IPS-18a (cell line): ENCODE measurements around the gene INSRR.

Experiments
- H3K27ac ChIP-seq: one replicate; pipeline ENCODE4 v1.5.1; 2013; ENCODE audit warnings: low read length
- H3K27me3 ChIP-seq: one replicate; pipeline ENCODE4 v1.6.1; 2013; ENCODE audit warnings: mild to moderate bottlenecking, low read length; ENCODE audit not compliant: control insufficient read depth, insufficient read depth
- H3K36me3 ChIP-seq: one replicate; pipeline ENCODE4 v1.6.1; 2013; ENCODE audit warnings: low read depth, low read length; ENCODE audit not compliant: control insufficient read depth
- H3K4me1 ChIP-seq: one replicate; pipeline ENCODE4 v1.6.1; 2013; ENCODE audit warnings: low read depth, low read length; ENCODE audit not compliant: control insufficient read depth
- H3K4me3 ChIP-seq: one replicate; pipeline ENCODE4 v1.5.1; 2013; ENCODE audit warnings: low read length
- H3K9ac ChIP-seq: one replicate; pipeline ENCODE4 v1.6.1; 2013; ENCODE audit warnings: mild to moderate bottlenecking, low read length, moderate library complexity
- H3K9me3 ChIP-seq: one replicate; pipeline ENCODE4 v1.6.1; 2013; ENCODE audit warnings: low read depth, low read length; ENCODE audit not compliant: control insufficient read depth

INSRR gene

GRCh38 chr1:156836041-156836654 lies 22.8 kb downstream of the INSRR start:
- Histone ChIP-seq H3K4me1 (no peaks in the 10 kb centered on the region), H3K9ac (no peak overlapping the region), H3K27ac (no peak overlapping the region), H3K9me3 (no peaks in the 10 kb centered on the region), H3K27me3 (peaks cover 4% of the 10 kb centered on the region), H3K36me3 (no peaks in the 10 kb centered on the region), H3K4me3 (no peak overlapping the region)

DNA sequence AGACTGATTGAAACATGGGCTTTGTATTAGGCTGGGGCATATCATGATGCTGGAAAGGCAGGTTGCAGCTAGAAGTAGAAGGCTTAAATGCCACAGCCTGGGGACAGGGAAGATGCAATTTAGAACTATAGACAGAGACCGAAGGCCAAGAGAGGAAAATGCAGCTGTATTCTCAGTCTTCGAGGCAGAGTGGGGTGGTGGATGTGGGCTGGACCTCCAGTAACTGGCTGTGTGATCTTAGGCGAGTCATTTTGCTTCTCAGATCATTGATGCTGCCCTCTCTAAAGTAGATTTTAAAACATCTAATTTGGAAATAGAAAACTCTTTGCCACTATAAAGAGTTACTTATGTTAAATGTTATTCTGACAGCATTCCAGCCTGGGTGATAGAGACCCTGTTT lies 24.6 kb downstream of the INSRR start:
- H3K27me3 ChIP-seq: peaks cover 4% of the 10 kb centered on the region
- no peak overlapping the region for H3K4me3 ChIP-seq
- no peaks in the 10 kb centered on the region for H3K4me1 ChIP-seq
- H3K9ac ChIP-seq: no peak overlapping the region
- no peak overlapping the region for H3K27ac ChIP-seq
- H3K9me3 ChIP-seq: no peaks in the 10 kb centered on the region
- H3K36me3 ChIP-seq: no peaks in the 10 kb centered on the region

DNA sequence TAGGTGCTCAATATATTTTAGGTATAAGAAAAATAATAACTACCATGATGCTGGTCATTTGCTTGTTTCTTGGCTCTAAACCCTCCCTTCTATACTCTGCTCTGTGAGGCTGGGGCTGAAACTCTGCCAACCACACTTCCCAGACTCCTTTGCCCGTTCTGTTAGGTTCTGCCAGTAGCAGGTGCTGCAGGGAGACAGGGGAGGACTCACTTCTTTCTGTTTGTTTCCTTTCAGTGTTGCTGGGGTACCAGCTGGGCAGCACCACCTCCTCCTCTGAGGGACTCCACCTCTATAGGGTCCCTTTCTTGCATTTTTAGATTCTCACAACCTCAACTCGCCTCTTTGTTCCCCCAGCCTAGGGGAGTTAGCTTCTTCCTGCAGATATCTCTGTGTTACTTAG lies 25.3 kb downstream of the INSRR start:
- Histone ChIP-seq H3K4me1 (no peaks in the 10 kb centered on the region), H3K36me3 (no peaks in the 10 kb centered on the region), H3K9me3 (no peaks in the 10 kb centered on the region), H3K27ac (no peak overlapping the region), H3K4me3 (no peak overlapping the region), H3K27me3 (peaks cover 4% of the 10 kb centered on the region), H3K9ac (no peak overlapping the region)

DNA sequence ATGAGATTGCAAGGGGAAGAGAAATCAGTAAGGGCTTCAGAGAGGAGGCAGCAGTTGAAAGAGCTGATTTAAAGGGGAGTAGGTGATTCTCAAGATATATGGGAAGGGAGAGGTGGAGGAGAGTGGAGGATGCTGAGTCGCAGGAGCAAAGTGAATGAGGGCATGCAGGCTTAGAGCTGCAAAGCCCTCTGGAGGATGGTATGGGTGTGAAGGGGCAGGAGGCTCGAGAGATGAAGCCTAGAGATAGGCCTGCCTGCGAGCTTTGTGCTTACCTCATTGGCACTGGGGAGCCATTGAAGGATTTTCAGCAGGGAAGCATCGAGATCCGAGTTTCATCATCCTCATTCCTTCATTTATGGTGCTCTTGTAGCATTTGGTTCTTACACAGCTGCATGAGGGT lies 26.5 kb downstream of the INSRR start:
- Histone ChIP-seq H3K9ac (no peak overlapping the region), H3K27me3 (peaks cover 4% of the 10 kb centered on the region), H3K9me3 (no peaks in the 10 kb centered on the region), H3K4me3 (no peak overlapping the region), H3K4me1 (no peaks in the 10 kb centered on the region), H3K27ac (no peak overlapping the region), H3K36me3 (no peaks in the 10 kb centered on the region)

DNA sequence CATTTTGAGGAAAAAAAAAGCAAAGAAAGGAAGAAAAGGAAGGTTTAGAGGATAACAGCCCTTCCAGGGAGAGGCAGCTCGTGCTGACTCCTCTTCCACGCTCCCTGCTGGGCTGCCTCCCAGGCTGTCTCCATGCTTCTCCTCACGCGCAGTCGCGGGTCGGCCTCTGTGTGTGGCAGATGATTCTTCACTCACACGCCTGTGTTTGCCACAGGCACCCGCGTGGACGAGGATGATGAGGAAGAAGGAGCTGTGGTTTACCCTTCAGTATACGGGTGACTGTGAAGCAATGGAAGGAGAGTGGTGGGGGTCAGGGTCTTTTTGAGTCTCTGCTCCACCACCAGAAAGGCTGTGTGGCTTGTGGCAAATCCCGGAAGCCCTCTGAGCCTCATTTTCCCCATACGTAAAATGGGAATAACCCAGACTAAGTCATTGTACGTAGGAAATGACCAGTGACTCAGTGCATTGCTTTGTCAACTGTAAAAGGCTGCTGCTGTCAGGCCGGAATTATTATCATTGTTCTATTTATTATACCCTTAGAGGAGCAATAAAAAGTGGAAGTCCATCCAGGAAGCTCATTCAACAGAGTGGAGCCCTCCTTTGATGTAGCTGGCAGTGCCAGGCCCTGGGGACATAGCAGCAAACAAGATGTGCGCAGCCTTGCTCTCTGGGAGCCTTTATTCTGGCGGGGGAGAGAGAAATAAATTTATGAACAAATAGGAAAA lies 30.4 kb downstream of the INSRR start:
- Histone ChIP-seq H3K9ac (no peak overlapping the region), H3K36me3 (no peaks in the 10 kb centered on the region), H3K4me3 (no peak overlapping the region), H3K27me3 (peaks cover 4% of the 10 kb centered on the region), H3K27ac (no peak overlapping the region), H3K4me1 (no peaks in the 10 kb centered on the region), H3K9me3 (no peaks in the 10 kb centered on the region)

GRCh38 chr1:156826630-156827029 lies 32.3 kb downstream of the INSRR start:
- H3K27me3 ChIP-seq: peaks cover 2% of the 10 kb centered on the region

DNA sequence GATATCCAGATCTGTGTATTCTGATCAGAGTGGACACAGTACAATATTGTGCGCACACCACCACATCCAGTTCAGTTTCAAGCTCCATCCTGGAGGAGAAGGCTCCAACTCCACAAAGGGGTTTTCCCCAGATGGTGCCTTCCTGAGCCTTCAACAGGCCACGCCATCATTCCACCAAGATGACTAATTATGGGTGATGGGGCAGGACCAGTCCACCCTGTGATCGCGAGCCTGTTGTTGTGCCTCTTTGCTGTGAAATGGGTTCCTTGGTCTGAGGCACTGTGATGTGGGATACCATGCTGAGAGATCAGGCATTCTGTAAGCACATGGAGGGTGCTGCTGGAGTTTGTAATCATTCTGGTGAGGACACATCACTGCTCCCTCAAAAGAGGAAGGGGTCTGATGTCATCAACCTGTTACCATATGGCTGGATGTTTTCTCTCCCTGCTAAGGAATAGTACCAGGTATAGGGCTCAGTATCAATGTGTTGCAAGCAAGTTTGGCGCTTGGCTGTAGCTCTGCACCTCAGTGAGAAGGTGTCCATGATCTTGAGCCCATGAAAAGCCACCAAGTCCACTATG lies 35.6 kb downstream of the INSRR start:
- H3K4me3 ChIP-seq: no peak overlapping the region
- no peak overlapping the region for H3K27ac ChIP-seq
- no peaks in the 10 kb centered on the region for H3K9me3 ChIP-seq
- H3K27me3 ChIP-seq: peaks cover 4% of the 10 kb centered on the region
- no peaks in the 10 kb centered on the region for H3K4me1 ChIP-seq
- H3K9ac ChIP-seq: no peak overlapping the region
- H3K36me3 ChIP-seq: no peaks in the 10 kb centered on the region

More at GRCh38 chr1:156826630-156827029, 32.3 kb downstream of the INSRR start:
- Histone ChIP-seq H3K4me3 (no peak overlapping the region), H3K36me3 (no peaks in the 10 kb centered on the region), H3K9ac (no peak overlapping the region), H3K27ac (no peak overlapping the region), H3K9me3 (no peaks in the 10 kb centered on the region), H3K4me1 (no peaks in the 10 kb centered on the region)

- no peaks in the 10 kb centered on the region for H3K4me1 ChIP-seq
- H3K4me3 ChIP-seq: no peak overlapping the region
- no peaks in the 10 kb centered on the region for H3K36me3 ChIP-seq
- H3K9ac ChIP-seq: no peak overlapping the region
- H3K9me3 ChIP-seq: no peaks in the 10 kb centered on the region
- H3K27me3 ChIP-seq: peaks cover 4% of the 10 kb centered on the region
- H3K27ac ChIP-seq: no peak overlapping the region
Measured at GRCh38 chr1:156822680-156823079, 36.2 kb downstream of the INSRR start.

DNA sequence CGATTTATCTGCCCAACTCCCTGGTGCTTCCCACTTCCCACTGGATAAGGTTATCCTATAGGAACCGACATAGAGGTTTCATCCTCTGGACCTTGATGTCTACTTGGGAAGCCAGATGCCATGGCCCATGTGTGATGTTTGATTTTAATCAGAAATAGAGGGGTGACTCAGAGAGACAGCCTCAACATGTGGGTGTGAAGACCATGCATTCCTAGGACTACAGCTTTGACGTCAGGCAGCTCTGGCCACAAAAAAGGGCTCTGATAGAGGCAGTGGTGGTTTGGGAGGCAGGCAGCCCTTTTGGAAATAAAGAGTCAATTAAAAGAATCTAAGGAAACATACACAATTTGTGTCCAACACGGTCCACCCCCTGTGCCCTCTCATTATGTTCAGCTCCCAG lies 37.1 kb downstream of the INSRR start:
- H3K4me3 ChIP-seq: no peak overlapping the region
- no peak overlapping the region for H3K9ac ChIP-seq
- H3K4me1 ChIP-seq: no peaks in the 10 kb centered on the region
- H3K27me3 ChIP-seq: peaks cover 4% of the 10 kb centered on the region
- no peaks in the 10 kb centered on the region for H3K36me3 ChIP-seq
- no peaks in the 10 kb centered on the region for H3K9me3 ChIP-seq
- no peak overlapping the region for H3K27ac ChIP-seq

DNA sequence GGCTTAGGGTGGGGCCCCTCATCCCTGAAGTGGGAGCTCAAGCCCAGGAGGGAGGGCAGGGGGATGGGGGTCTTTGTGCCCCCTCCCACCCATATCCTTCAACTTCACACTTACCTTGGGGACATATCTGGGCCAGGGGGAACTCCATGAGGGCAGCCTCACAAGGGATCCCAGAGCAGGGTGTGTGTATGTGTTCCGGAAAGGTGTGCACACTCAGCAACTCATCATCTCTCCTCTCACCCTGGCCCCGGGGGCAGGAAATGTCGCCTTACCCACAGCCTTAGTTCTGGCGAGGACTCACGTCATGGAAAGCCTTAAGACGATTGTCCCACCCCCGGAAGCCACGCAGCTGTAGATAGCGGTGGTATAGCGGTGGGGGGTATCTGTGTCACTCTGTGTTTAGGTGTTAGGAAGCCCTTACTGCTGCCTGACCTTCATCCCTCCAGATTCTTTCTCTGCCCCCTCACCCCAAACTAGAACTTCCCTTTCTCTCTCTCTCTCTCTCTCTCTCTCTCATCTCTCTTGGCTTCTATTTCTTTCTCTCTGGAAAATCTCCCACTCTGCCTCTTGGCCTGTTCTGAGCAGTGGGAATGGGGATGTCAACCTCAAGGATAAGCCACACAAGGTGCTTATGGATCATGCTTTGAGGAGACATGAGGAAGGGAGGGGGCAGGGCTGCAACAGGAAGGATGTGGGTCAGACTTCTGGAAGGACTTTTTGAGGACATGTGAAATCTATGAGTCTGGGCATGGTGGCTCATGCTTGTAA lies 42.2 kb downstream of the INSRR start, which contains the start of gene SH2D2A:
SH2D2A (minus strand) TSS at position 288 of the 768 bp plus-strand sequence; CDS start at position 148, 140 bp downstream.
- Histone ChIP-seq H3K9ac (no peak within 1 kb of the TSS), H3K4me1 (peaks cover 4% of the 10 kb centered on the region)

GRCh38 chr1:156815961-156816422 lies 42.9 kb downstream of the INSRR start:
- Histone ChIP-seq H3K27me3 (peaks cover 41% of the 10 kb centered on the region), H3K9ac (no peak overlapping the region), H3K27ac (no peak overlapping the region), H3K4me1 (peaks cover 4% of the 10 kb centered on the region), H3K9me3 (no peaks in the 10 kb centered on the region), H3K4me3 (no peak overlapping the region), H3K36me3 (no peaks in the 10 kb centered on the region)

More for the DNA sequence above, 42.2 kb downstream of the INSRR start, which contains the start of gene SH2D2A:
- Histone ChIP-seq H3K27me3 (peaks cover 43% of the 10 kb centered on the region), H3K4me3 (no peak within 1 kb of the TSS), H3K27ac (no peak within 1 kb of the TSS), H3K9me3 (no peaks in the 10 kb centered on the region), H3K36me3 (no peaks in the 10 kb centered on the region)
